Mucosa of rectum (tissue), 2 donors: ENCODE measurements around the gene RGSL1.

Experiments used
- H3K27ac ChIP-seq, 2 donors: one replicate each; pipeline ENCODE4 v1.7.0; 2013; ENCODE audit warnings: inconsistent platforms in 2 of 2, low read depth in 2 of 2, low read length in 2 of 2
- H3K27me3 ChIP-seq, 2 donors: one replicate each; pipeline ENCODE4 v1.7.0; 2013; ENCODE audit warnings: low read length in 2 of 2; ENCODE audit not compliant: control insufficient read depth in 2 of 2, insufficient read depth in 2 of 2
- H3K36me3 ChIP-seq, 2 donors: one replicate each; pipeline ENCODE4 v1.7.0; 2013; ENCODE audit warnings: low read length in 2 of 2; ENCODE audit not compliant: control insufficient read depth in 2 of 2, insufficient read depth in 2 of 2
- H3K4me1 ChIP-seq, 2 donors: one replicate each; pipeline ENCODE4 v1.7.0; 2013; ENCODE audit warnings: low read length in 2 of 2, mild to moderate bottlenecking in 1 of 2; ENCODE audit not compliant: control insufficient read depth in 2 of 2, insufficient read depth in 2 of 2
- H3K4me3 ChIP-seq, 2 donors: one replicate each; pipeline ENCODE4 v1.7.0; 2013; ENCODE audit warnings: low read length in 2 of 2
- H3K9ac ChIP-seq, 2 donors: one replicate each; pipeline ENCODE4 v1.7.0; 2013; ENCODE audit warnings: low read length in 2 of 2, low read depth in 1 of 2, mild to moderate bottlenecking in 1 of 2
- H3K9me3 ChIP-seq, 2 donors: one replicate each; pipeline ENCODE4 v1.7.0; 2013; ENCODE audit warnings: low read length in 2 of 2; ENCODE audit not compliant: control insufficient read depth in 2 of 2
- donor health status: healthy.
- donor health status: Normal muscosa, but diverticular disease.

RGSL1 gene

DNA sequence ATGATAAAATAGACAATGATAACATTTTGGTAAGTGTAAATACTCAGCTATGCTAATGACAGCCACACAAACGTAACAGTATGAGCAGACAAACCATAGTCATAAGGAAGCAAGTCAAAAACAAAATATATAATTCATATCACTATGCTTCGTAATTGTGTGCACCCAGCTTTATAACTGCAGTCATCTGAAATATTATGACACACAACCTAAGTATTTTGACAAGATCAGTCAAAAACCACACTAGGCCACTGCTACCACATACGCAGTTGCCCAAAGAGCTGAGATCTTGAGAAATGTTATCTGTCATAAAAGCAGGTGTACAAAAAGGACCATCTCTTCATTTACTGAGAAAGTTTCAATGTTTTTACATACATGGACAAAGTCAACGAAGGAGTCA lies 113.1 kb downstream of the RGSL1 start:
- Histone ChIP-seq H3K4me3 (no peak overlapping the region), H3K27ac (no peak overlapping the region), H3K36me3 (no peaks in the 10 kb centered on the region), H3K9me3 (no peaks in the 10 kb centered on the region), H3K9ac (no peak overlapping the region), H3K27me3 (peaks cover 0 to 2% of the 10 kb centered on the region in 2 donors), H3K4me1 (no peaks in the 10 kb centered on the region)

DNA sequence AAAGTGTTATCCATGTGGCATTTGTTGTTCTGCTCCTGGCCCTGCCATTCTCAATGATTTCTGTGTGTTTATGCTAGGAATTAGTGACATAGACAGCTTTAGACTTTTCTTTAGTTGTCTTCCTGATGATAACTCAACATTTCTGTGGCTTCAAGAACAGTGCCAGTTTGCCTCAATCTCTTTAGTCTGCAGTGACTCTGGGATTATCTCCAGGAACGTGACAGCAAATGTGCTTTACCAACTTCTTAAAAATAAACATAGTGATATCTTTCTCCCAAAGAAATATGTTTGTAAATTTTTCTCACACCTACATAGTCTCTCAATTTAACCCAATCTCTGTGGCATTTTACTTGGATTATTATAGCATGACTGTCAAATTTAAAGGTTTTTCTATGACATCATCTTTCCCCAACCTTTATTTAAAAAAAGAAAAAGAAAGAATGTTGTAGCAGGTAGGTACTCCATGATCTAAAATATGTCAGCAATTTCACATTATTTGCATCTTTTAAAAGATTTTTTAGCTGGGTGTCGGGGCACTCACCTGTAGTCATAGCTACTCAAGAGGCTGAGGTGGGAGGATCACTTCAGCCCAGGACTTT lies 114.6 kb downstream of the RGSL1 start:
- no peaks in the 10 kb centered on the region for H3K36me3 ChIP-seq
- no peak overlapping the region for H3K27ac ChIP-seq
- no peaks in the 10 kb centered on the region for H3K4me1 ChIP-seq
- H3K9me3 ChIP-seq: no peaks in the 10 kb centered on the region
- H3K9ac ChIP-seq: no peak overlapping the region
- no peak overlapping the region for H3K4me3 ChIP-seq
- H3K27me3 ChIP-seq: peaks cover 0 to 2% of the 10 kb centered on the region in 2 donors

DNA sequence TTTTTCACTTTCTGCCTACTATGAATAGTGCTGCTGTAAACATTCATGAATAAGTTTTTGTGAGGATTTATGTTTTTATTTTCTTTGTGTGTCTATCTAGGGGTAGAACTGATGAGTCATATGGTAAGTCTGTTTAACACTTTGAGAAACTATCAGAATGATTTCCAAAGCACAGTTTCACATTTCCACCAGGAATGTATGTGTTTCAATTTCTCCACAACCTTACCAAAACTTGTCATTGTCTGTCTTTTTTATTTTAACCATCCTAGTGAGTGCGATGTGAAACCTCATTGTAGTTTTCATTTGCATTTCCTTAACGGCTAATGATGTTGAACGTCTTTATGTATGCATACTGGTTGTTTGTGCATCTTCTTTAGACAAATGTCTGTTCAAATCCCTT lies 115.6 kb downstream of the RGSL1 start:
- H3K36me3 ChIP-seq: no peaks in the 10 kb centered on the region

DNA sequence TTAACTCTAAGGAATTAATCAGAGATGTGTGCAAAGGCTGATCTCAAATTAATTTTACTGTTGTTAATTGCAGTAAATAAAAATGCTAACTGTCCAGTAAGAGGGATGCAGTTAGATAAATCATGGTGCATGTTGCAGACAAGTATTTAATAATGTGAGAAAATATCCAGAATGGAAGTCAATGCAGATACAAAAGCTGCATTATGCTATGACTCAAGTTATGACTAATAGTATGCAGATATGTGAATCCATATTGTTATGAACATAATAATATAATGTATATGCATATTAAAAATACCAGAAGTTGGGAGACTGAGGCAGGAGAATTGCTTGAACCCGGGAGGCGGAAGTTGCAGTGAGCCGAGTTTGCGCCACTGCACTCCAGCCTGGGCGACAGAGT lies 117.7 kb downstream of the RGSL1 start:
- H3K9ac ChIP-seq: no peak overlapping the region
- H3K4me1 ChIP-seq: no peaks in the 10 kb centered on the region
- no peak overlapping the region for H3K4me3 ChIP-seq
- no peaks in the 10 kb centered on the region for H3K27me3 ChIP-seq
- H3K9me3 ChIP-seq: no peaks in the 10 kb centered on the region
- H3K36me3 ChIP-seq: peaks cover 0 to under 1% of the 10 kb centered on the region in 2 donors
- H3K27ac ChIP-seq: no peak overlapping the region

More for the DNA sequence above, 115.6 kb downstream of the RGSL1 start:
- H3K9ac ChIP-seq: no peak overlapping the region
- H3K9me3 ChIP-seq: no peaks in the 10 kb centered on the region
- peaks cover 0 to 2% of the 10 kb centered on the region in 2 donors for H3K27me3 ChIP-seq
- H3K27ac ChIP-seq: no peak overlapping the region
- no peak overlapping the region for H3K4me3 ChIP-seq
- H3K4me1 ChIP-seq: no peaks in the 10 kb centered on the region

DNA sequence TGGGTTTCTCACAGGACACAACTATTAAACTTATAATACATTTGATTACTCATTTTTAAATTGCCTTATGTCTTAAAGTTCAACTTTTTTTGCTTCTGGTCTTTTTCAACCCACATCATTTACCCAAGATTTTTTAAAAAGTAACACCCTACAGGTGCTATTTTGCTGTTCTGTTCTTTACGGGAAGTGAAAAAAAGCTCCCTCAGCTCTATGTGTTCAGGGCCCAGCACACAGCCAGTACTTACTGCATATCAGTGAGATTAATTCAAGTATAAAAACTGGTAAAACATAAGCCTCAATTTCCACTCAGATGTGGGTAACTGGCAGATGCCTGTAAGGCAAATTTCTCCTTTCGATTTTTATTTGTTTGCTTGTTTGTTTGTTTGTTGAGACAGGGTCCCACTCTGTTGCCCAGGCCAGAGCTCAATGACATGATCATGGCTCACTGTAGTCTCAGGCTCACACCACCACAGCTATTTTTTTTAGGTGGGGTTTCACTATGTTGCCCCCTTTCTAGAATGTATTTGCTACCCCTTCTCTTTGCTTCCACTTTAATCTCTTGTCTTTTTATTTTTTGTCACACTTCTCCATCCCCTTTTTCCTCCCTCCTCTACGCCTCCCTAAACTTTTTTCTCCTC lies 118.8 kb downstream of the RGSL1 start:
- peaks cover 4% of the 10 kb centered on the region in 2 donors for H3K36me3 ChIP-seq

DNA sequence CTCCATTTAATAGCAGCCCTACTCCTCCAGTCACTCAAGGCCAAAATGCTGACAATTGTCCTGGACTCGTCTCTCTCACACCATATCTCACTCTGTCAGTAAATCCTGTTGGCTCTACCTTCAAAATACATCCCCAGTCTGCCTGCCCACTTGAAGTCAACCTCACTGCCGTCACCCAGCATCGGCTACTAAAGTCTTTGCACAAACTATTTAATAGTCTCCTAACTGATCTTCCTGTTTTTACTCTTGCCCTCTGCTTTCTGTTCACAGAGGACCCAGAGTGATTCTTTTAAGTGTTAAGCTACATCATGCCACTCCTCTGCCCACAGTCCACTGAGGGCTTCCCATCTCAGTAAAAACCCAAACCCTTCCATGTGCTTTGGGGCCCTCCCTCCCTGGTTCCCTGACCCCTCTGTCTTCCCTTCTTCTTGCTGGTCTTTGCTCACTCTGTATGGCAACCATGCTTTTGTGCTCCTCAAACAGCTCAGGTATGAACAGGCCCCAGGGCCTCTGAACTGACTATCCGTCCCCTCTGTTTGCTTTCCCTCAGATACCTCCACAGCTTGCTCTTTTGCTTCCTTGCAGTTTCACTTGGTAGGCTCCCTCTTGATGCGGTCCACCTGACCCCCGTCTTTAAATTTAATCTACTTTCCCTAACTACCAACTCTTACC lies 120.1 kb downstream of the RGSL1 start:
- H3K9ac ChIP-seq: no peak overlapping the region
- no peaks in the 10 kb centered on the region for H3K27me3 ChIP-seq
- no peaks in the 10 kb centered on the region for H3K9me3 ChIP-seq
- H3K27ac ChIP-seq: no peak overlapping the region
- H3K4me1 ChIP-seq: no peaks in the 10 kb centered on the region
- peaks cover 12 to 15% of the 10 kb centered on the region in 2 donors for H3K36me3 ChIP-seq
- H3K4me3 ChIP-seq: no peak overlapping the region

More for the DNA sequence above, 118.8 kb downstream of the RGSL1 start:
- H3K4me1 ChIP-seq: no peaks in the 10 kb centered on the region
- no peaks in the 10 kb centered on the region for H3K27me3 ChIP-seq
- no peak overlapping the region for H3K27ac ChIP-seq
- no peaks in the 10 kb centered on the region for H3K9me3 ChIP-seq
- H3K9ac ChIP-seq: no peak overlapping the region
- H3K4me3 ChIP-seq: no peak overlapping the region

DNA sequence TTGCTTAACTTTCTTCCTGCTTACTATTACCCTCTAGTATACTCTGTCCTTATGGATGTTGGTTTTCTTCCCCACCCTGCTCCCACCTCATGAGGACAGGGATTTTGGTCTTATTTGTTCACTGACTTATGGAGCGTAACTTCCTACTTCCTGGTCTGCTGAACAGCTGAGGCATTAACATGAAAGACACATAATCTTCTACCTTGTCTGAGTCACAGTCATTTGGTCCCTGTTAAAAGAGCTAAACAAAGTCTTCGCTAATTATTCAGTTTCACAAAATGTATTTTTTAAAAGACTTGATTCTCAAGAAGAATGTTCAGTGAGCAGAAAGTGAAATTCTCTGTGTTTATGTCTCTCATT lies 120.6 kb downstream of the RGSL1 start:
- peaks cover 16 to 20% of the 10 kb centered on the region in 2 donors for H3K36me3 ChIP-seq
- H3K9me3 ChIP-seq: no peaks in the 10 kb centered on the region
- H3K9ac ChIP-seq: no peak overlapping the region
- no peak overlapping the region for H3K4me3 ChIP-seq
- no peak overlapping the region for H3K27ac ChIP-seq
- H3K27me3 ChIP-seq: no peaks in the 10 kb centered on the region
- H3K4me1 ChIP-seq: no peaks in the 10 kb centered on the region

DNA sequence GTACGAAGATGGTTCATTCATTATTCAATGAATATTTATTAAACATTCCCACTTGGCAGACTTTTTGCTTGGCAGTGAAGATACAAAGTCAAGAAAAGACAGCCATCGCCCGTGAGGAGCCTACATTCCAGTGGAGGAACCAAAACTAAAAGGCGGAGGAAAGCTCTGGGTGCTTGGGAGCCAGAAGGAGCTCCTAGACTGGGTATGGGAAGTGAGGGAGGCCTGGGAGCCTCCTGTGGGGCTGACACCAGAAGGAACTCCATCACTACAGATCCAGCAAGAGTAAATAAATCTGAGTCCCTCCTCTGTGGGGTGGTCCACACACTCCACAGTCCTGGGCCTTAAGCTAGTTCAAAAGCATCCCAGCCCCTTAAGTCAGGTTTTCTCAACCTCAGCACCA lies 124.2 kb downstream of the RGSL1 start:
- H3K9ac ChIP-seq: no peak overlapping the region
- H3K4me3 ChIP-seq: no peak overlapping the region
- H3K27me3 ChIP-seq: no peaks in the 10 kb centered on the region
- H3K9me3 ChIP-seq: no peaks in the 10 kb centered on the region
- no peaks in the 10 kb centered on the region for H3K4me1 ChIP-seq
- H3K36me3 ChIP-seq: peaks cover 24 to 32% of the 10 kb centered on the region in 2 donors
- H3K27ac ChIP-seq: no peak overlapping the region

DNA sequence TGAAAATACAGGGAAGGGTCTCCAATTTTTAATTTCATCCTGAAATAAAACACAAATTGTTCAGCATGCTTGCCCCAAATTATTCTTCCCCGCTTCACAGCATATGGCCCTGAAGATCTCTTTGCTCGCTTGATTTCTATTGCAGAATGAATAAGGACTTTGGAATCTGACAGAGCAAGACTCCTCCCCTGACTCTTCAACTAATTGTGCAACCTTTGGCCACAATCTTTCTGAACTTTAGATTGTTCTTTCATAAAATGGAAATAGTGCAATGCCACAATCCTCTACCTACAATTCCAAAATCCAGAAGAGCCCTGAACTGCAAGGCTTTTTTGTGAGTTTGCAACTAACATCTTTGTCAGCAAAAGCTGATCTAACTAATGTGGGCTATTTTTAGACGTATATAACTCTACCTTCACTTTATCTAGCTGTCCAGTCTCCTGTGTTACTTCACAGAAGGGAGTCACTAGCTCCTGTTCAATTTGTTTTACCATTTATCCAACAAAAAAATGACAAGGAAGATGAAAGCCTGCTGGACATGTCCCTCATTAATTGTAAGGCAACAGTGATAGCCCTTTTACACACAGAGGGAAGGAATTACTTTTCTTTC lies 125.7 kb downstream of the RGSL1 start:
- Histone ChIP-seq H3K36me3 (peaks cover 39 to 47% of the 10 kb centered on the region in 2 donors), H3K4me1 (no peaks in the 10 kb centered on the region), H3K27me3 (no peaks in the 10 kb centered on the region), H3K27ac (no peak overlapping the region), H3K9me3 (no peaks in the 10 kb centered on the region), H3K4me3 (no peak overlapping the region), H3K9ac (no peak overlapping the region)

DNA sequence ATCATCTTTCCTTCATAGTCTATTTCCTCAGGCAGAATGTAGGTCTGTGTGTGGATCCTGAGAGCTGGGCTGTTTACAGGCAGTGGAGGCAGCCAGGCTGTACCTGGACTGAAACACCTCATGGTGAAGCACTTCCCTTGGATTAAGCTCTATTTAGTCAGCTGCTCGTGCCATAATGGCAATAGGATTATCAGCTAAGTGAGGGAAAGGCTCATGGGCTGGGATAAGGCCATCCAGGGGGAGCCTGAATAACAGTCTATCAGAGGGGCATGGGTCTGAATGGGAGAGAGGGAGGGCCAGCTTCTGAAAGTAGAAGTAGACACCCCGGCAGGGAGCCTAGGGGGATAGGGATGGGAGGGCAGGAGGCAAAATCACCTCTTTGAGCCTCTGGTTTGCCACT lies 130.8 kb downstream of the RGSL1 start:
- no peak overlapping the region for H3K9ac ChIP-seq
- no peaks in the 10 kb centered on the region for H3K9me3 ChIP-seq
- H3K36me3 ChIP-seq: peaks cover 44 to 46% of the 10 kb centered on the region in 2 donors
- H3K27me3 ChIP-seq: no peaks in the 10 kb centered on the region
- no peak overlapping the region for H3K4me3 ChIP-seq
- no peaks in the 10 kb centered on the region for H3K4me1 ChIP-seq
- H3K27ac ChIP-seq: no peak overlapping the region
